Measurements from ENCODE around the gene GSS. TPM values are rescaled to one million over a fixed set of nuclear protein-coding genes. Genes with fewer than 3 reads are reported as not detected.

Gene GSS
- total and polyA plus RNA-seq, 2 of the 8 experiments (the other 6 are each of a cell fraction or from before 2014, with no cell fraction given), result 34.6 to 43.2 TPM

GRCh38 chr20:34964486-34964885 is 8.9 kb upstream of the GSS start:
- Histone ChIP-seq H3K14ac (ENCODE audit: insufficient read length) (no peak overlapping the region), H3K27me3 (replicated peaks in 1 of 4; ENCODE audit: control insufficient read depth in 3 of 4, extremely low read depth in 1 of 4, insufficient read depth in 3 of 4, low read length in 3 of 4) (no peaks in the 10 kb centered on the region), H3K79me1 (ENCODE audit: low read depth, low read length) (no peaks in the 10 kb centered on the region), H2BK5ac (ENCODE audit: low read depth, low read length) (no peak overlapping the region), H2BK120ac (replicated peaks; ENCODE audit: low read depth, low read length) (no peak overlapping the region), H3K23me2 (ENCODE audit: low read depth, low read length) (no peaks in the 10 kb centered on the region), H4K5ac (ENCODE audit: insufficient read length, low read depth, low read length) (no peak overlapping the region), H2AFZ (ENCODE audit: low read length) (no peak overlapping the region), H4K8ac (ENCODE audit: extremely low read depth, insufficient read depth, low read length) (no peak overlapping the region), H3K36me3 (ENCODE audit: control insufficient read depth in 2 of 4, insufficient read depth in 4 of 4, low read length in 3 of 4) (no peaks in the 10 kb centered on the region), H2AK5ac (ENCODE audit: low read depth, low read length) (no peak overlapping the region), H2BK12ac (ENCODE audit: low read depth, low read length) (no peak overlapping the region), H3K4ac (replicated peaks; ENCODE audit: insufficient read length, low read depth, low read length) (no peak overlapping the region), H3K27ac (ENCODE audit: low read depth, low read length) (no peak overlapping the region), H3K4me1 (replicated peaks in 1 of 4; ENCODE audit: control insufficient read depth in 3 of 4, insufficient read depth in 4 of 4, low read length in 3 of 4) (no peaks in the 10 kb centered on the region; a peak in 2 of 7 replicates), H3K56ac (replicated peaks; ENCODE audit: insufficient read length, low read depth, low read length) (no peak overlapping the region), H3K79me2 (ENCODE audit: control insufficient read depth in 1 of 2, insufficient read depth in 2 of 2, low read length in 2 of 2) (no peaks in the 10 kb centered on the region), H3K18ac (ENCODE audit: extremely low read depth, low read length) (no peak overlapping the region), H4K91ac (replicated peaks; ENCODE audit: insufficient read length, low read length) (no peak overlapping the region), H4K20me1 (replicated peaks in 1 of 2; ENCODE audit: control insufficient read depth in 1 of 2, insufficient read depth in 2 of 2, low read length in 2 of 2) (no peaks in the 10 kb centered on the region), H2BK20ac (ENCODE audit: low read length) (no peak overlapping the region), H3K9ac (replicated peaks in 1 of 4; ENCODE audit: extremely low read depth in 1 of 4, low read depth in 3 of 4, low read length in 3 of 4) (no peak overlapping the region; a peak in 1 of 7 replicates), H3K4me3 (ENCODE audit: extremely low read depth in 1 of 4, insufficient read depth in 2 of 4, low read depth in 3 of 4, low read length in 4 of 4) (no peak overlapping the region), H3K23ac (ENCODE audit: insufficient read length) (no peak overlapping the region), H3K4me2 (ENCODE audit: insufficient read depth in 1 of 2, low read depth in 2 of 2, low read length in 2 of 2) (no peak overlapping the region), H3K9me3 (ENCODE audit: insufficient read depth in 2 of 2, low read depth in 1 of 2, low read length in 1 of 2) (no peaks in the 10 kb centered on the region), H2BK15ac (ENCODE audit: low read length) (no peak overlapping the region)
- TF ChIP-seq FOSL1 (IDR thresholded peaks at IDR 0.05; ENCODE audit: insufficient read depth, low read depth, low read length), result no peak
- TF ChIP-seq RFX5 (IDR thresholded peaks at IDR 0.05; ENCODE audit: borderline replicate concordance, low read depth, low read length), result no peak
- FAIRE-seq, result no peak
- DNase-seq (ENCODE audit: low read depth in 1 of 2, low spot score in 2 of 2), result no peak
- ChIA-PET CTCF (ENCODE audit: partially characterized antibody) (interaction anchor here (1.3 kb wide), 1 partner anchor 90 kb away, joined by 3 read pairs; no protein-coding TSS in a partner anchor), POLR2A (ENCODE audit: partially characterized antibody) (no interaction called here)
- WGBS, 2 experiments (ENCODE audit: extremely low coverage in 1 of 2, insufficient coverage in 1 of 2, insufficient read length in 1 of 2, insufficient replicate concordance in 2 of 2, low coverage in 1 of 2, low lambda C conversion rate in 2 of 2, missing lambda C conversion rate in 1 of 2), result 95% methylated on average over 5 of the region's 5 CpGs; no CpG with 5 or more reads in 1 of the 2 experiments

Data from H1 (cell line).